Activated naive CD4-positive, alpha-beta T cell treated with anti-CD3 and anti-CD28 coated beads, Interleukin-2, amount 50 U/mL, for 16 hours (primary cell): ENCODE data around the gene MAG.
"Not testable (repeated sequence)": the region's sequence is repeated elsewhere in the genome, so short reads cannot be mapped to it uniquely, and the experiment has no call there.

Experiments
- DNase-seq: peaks from one replicate; pipeline ENCODE4 v3.0.0-alpha.2; 2020

The MAG gene

DNA sequence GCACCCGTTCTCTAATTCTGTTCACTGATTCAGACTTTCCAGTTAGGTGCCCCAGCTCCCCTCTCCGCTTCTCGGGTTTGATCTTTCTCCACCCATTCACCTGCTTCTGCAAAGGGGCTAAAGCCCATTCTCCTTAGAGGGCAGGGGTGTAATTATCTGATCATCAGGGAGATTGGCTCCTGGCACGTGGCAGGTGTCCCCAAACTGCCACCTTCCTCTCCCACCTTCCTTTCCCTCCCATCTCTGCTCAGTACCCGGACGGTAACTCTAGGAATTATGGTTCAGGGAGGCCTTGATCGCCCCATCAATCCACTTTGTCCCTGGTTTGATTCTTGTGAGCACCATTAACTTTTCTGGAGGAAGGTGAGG, 56.0 kb downstream of the MAG start:
- DNase-seq: no peak

DNA sequence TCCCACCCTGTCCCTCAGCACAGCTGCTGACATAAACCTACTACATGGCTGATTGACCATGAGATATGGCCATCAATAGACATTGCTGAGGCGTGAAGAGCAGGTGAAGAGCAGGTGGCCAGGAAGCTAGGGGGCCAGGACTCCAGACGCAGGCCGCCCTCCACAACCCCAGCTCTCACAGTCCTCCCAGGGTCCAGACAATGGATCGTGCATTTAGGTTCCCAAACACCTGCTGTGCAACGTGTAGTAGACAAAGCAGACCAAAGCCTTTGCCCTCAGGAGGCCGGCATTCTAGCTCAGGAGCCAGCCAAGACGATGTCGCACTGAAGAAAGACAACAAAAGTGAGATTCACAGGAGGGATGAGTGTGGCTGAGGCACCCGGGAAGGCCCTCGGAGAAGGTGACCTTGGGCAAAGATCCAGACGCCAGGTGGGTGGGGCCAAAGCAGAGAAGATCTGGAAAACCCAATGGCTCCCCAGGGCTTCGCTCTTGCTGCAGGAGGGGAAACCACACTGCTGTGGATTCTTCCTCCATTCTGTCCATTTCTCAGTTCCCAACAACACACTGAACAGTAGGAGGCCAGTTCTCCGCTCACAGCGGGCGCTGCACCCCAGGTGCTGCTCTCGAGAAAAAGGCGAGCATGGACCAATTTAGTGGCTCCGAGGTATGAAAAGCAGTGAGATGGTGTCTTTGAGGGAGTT, 57.1 kb downstream of the MAG start:
- no peak for DNase-seq

- no peak for DNase-seq
Observed at GRCh38 chr19:35349614-35350521, 57.9 kb downstream of the MAG start.

- no peak for DNase-seq
Observed at GRCh38 chr19:35350591-35350990, 58.6 kb downstream of the MAG start.

DNA sequence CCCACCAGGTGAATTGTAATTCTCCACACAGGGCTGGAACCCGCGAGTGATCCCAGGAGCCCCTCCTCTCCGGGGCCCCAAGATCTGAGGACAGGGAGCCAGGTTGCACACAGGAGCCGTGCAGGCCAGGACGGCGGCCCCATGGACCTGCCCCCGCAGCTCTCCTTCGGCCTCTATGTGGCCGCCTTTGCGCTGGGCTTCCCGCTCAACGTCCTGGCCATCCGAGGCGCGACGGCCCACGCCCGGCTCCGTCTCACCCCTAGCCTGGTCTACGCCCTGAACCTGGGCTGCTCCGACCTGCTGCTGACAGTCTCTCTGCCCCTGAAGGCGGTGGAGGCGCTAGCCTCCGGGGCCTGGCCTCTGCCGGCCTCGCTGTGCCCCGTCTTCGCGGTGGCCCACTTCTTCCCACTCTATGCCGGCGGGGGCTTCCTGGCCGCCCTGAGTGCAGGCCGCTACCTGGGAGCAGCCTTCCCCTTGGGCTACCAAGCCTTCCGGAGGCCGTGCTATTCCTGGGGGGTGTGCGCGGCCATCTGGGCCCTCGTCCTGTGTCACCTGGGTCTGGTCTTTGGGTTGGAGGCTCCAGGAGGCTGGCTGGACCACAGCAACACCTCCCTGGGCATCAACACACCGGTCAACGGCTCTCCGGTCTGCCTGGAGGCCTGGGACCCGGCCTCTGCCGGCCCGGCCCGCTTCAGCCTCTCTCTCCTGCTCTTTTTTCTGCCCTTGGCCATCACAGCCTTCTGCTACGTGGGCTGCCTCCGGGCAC, 59.6 kb downstream of the MAG start:
- no peak for DNase-seq

DNA sequence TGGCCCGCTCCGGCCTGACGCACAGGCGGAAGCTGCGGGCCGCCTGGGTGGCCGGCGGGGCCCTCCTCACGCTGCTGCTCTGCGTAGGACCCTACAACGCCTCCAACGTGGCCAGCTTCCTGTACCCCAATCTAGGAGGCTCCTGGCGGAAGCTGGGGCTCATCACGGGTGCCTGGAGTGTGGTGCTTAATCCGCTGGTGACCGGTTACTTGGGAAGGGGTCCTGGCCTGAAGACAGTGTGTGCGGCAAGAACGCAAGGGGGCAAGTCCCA, 60.2 kb downstream of the MAG start:
- DNase-seq: no peak

DNA sequence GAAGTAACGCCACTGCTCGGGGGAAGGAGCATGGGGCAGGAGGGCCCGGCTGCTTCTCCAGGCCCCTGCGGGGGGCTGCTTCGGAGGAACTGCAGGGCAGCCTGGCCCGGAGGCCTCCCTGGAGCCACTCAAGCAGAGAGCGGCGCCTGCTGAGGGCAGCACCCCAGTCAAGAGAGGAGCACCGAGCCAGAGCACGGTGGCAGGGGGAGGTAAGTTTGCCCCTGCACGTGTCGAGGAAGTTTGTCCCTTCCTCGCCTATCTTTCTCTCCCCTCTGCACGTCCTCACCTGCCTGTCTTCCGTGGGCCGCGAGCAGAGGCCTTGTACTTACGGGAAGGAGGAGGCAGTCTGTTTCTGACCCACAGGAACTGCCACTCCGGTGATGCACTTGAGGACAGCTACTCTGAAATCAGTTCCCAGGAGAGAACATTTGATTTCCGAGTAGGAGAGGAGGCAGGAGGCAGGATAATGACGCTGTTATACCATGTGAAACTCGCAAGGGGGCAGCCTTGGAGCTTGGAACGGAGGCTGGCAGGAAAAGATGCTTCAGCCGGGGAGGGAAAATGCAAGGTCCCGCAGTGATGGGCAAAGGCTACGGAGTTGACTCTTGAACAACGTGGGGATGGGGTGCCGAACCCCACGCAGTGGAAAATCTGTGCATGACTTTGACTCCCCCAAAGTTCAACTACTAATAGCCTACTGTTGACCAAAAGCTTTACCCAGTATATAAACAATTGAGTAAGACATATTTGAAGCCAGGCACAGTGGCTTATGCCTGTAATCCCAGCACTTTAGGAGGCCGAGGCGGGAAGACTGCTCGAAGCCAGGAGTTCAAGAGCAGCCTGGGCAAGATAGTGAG, 60.7 kb downstream of the MAG start:
- DNase-seq: peak; percentile 57

- no peak for DNase-seq
Observed at GRCh38 chr19:35353635-35354034, 61.7 kb downstream of the MAG start.

- DNase-seq: no peak
Observed at GRCh38 chr19:35354898-35355297, 62.9 kb downstream of the MAG start.

GRCh38 chr19:35355791-35356460, 64.0 kb downstream of the MAG start:
- DNase-seq: no peak

DNA sequence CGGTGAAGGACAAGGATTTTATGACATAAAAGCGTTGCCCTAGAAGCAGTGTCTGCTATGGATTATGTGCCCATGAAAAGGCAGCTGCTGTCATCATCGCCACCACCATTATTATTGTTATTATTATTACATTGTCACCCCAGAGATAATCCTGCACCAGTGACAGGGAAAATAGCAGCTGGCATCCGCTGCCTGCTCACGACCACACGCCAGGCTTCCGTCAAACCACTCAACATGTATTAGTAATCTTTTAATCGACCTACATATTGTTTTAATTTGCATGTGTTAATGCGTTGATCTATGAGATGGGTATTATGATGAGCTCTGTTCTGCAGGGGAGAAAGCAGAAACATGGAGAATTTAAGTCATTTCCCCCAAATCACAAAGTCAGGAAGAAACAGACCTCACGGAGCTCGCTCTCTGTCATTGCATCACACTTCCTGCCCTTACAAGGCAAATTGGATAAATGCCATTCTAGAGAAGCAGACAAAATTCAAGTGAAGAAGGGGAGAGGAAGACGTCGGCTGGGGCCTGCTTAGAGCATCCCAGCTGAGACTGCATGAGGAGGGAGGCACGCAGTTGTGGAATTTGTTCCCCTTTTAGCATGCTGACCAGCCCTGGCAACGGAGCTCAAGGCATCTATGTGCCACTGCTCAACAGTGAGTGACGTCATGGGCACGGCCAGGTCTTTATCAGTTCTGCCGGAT, 66.1 kb downstream of the MAG start, which contains the start of gene FFAR3:
TSS of gene FFAR3 (plus strand) at position 594 of the 707 bp plus-strand sequence. CDS start 431 bp downstream, outside the sequence.
- DNase-seq: no peak

GRCh38 chr19:35358834-35359233, 66.9 kb downstream of the MAG start:
- DNase-seq: not testable (repeated sequence)

- not testable (repeated sequence) for DNase-seq
Observed at GRCh38 chr19:35359395-35359794, 67.4 kb downstream of the MAG start.

GRCh38 chr19:35360081-35360480, 68.1 kb downstream of the MAG start:
- DNase-seq: not testable (repeated sequence)

- DNase-seq: no peak
Observed at GRCh38 chr19:35360880-35361420, 69.0 kb downstream of the MAG start.

GRCh38 chr19:35362261-35363000, 70.5 kb downstream of the MAG start:
- DNase-seq: no peak

- DNase-seq: no peak
Observed at GRCh38 chr19:35363001-35363590, 71.1 kb downstream of the MAG start.
